BE2C (cell line): ENCODE measurements around the gene SUSD6.

Source experiments
- DNase-seq: peaks from one replicate; pipeline ENCODE4 v3.0.0-alpha.2; 2020
- H3K27me3 ChIP-seq: fragments of 250-450 bp; sonication (Bioruptor Pico); 2 replicates; pipeline ENCODE4 v1.5.1; 2020; ENCODE audit warnings: mild to moderate bottlenecking
- H3K36me3 ChIP-seq: fragments of 250-450 bp; sonication (Bioruptor Pico); 2 replicates; pipeline ENCODE4 v1.5.1; 2020; ENCODE audit warnings: mild to moderate bottlenecking
- H3K4me1 ChIP-seq: fragments of 250-450 bp; sonication (Bioruptor Pico); 2 replicates; pipeline ENCODE4 v1.5.1; 2020
- H3K4me3 ChIP-seq: 2 replicates; pipeline ENCODE4 v1.5.1; 2011; ENCODE audit warnings: low read depth, low read length
- H3K9me3 ChIP-seq: fragments of 250-450 bp; sonication (Bioruptor Pico); 2 replicates; pipeline ENCODE4 v1.5.1; 2020
- CTCF ChIP-seq: IDR thresholded peaks from 2 replicates; pipeline ENCODE4 v1.5.1; 2012; ENCODE audit warnings: mild to moderate bottlenecking, low read depth, low read length

The SUSD6 gene

DNA sequence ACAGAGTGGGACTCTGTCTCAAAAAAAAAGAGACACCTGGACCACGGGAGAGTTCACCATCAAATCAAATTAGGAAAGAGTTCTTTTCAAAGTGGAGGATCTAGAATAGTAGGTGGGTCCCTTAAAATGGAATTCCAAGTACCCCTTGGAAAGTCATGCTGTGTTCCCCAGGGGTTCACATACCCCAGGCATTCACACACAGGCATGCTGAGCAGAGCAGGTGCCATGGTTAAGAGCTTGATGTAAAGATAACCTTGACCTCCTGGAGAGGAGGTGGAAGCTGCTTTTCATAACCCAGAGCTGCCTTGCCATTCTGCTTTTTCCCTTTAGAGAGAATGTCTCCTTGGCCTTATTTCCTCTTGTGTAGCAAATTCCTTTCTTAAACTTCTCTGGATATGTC lies 141.4 kb downstream of the SUSD6 start:
- no peak for DNase-seq
- no peaks in the 10 kb centered on the region for H3K36me3 ChIP-seq
- H3K27me3 ChIP-seq = no peaks in the 10 kb centered on the region
- TF ChIP-seq CTCF = no peak
- no peaks in the 10 kb centered on the region for H3K9me3 ChIP-seq
- no peaks in the 10 kb centered on the region for H3K4me1 ChIP-seq
- H3K4me3 ChIP-seq = no peak overlapping the region

GRCh38 chr14:69753860-69754259 lies 142.5 kb downstream of the SUSD6 start:
- H3K36me3 ChIP-seq = no peaks in the 10 kb centered on the region
- H3K27me3 ChIP-seq = no peaks in the 10 kb centered on the region
- no peak for DNase-seq
- TF ChIP-seq CTCF = no peak
- H3K9me3 ChIP-seq = no peaks in the 10 kb centered on the region
- no peak overlapping the region for H3K4me3 ChIP-seq
- no peaks in the 10 kb centered on the region for H3K4me1 ChIP-seq

DNA sequence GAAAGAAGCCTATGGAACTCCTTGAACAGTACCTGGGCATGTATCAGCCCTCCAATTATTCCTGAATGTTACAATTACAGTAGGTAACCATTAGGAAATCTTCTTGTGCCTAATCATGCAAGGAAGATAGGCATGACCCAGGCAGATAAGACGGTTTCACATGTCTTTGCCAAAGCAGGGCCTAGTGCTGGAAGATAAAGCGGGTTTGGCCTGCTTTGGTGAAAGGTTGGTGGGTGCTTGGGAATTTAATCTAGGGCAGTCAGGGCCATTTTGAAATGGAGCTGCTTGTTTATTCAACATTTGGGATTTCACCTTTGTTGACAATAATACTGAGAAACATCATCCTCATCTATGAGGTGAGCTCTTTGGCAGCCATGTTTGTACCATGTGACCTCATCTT lies 143.1 kb downstream of the SUSD6 start:
- no peak for DNase-seq
- no peaks in the 10 kb centered on the region for H3K4me1 ChIP-seq
- H3K9me3 ChIP-seq = no peaks in the 10 kb centered on the region
- no peak overlapping the region for H3K4me3 ChIP-seq
- no peaks in the 10 kb centered on the region for H3K27me3 ChIP-seq
- no peaks in the 10 kb centered on the region for H3K36me3 ChIP-seq
- no peak for TF ChIP-seq CTCF

DNA sequence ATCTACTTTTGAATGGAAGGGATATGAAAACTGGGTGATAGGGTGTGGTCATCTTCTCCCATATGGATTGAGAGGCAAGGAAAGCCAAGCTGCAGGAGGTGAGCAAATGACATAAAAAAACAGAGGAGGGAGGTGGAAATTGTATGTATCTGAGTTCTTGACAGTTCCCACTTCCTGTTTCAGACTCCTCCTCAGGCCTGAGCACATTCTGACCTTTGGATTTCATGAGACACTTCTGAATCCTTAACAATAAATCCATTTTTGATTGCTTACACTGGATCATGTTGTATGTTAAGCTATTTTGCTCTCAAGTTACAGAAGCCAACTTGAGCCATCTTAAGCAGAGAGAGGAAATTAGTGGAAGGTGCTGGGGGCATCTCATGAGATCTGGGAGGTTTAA lies 143.9 kb downstream of the SUSD6 start:
- no peaks in the 10 kb centered on the region for H3K36me3 ChIP-seq
- H3K4me3 ChIP-seq = no peak overlapping the region
- no peaks in the 10 kb centered on the region for H3K27me3 ChIP-seq
- DNase-seq = no peak
- H3K4me1 ChIP-seq = no peaks in the 10 kb centered on the region
- H3K9me3 ChIP-seq = no peaks in the 10 kb centered on the region
- no peak for TF ChIP-seq CTCF

DNA sequence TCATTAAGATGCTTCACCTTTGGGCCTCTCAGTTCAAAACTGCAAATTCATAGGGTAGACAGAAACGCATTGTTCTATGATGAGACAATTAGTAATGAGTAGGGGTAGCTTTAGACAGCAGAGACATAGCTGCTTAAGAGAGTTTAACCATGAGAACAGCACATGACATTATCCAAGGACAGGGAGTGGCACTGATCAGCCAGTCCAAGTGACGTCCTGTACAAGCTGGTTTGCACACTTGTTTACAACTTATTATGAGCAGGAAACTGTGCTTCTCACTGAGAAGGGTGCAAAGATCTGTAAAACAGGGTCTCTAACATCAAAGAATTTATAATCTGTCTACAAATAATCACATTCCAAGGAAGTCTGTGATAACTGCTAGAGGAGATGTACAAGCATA lies 144.4 kb downstream of the SUSD6 start:
- Histone ChIP-seq H3K4me3 (no peak overlapping the region), H3K4me1 (no peaks in the 10 kb centered on the region), H3K27me3 (no peaks in the 10 kb centered on the region), H3K36me3 (no peaks in the 10 kb centered on the region), H3K9me3 (no peaks in the 10 kb centered on the region)
- TF ChIP-seq CTCF = no peak
- no peak for DNase-seq

DNA sequence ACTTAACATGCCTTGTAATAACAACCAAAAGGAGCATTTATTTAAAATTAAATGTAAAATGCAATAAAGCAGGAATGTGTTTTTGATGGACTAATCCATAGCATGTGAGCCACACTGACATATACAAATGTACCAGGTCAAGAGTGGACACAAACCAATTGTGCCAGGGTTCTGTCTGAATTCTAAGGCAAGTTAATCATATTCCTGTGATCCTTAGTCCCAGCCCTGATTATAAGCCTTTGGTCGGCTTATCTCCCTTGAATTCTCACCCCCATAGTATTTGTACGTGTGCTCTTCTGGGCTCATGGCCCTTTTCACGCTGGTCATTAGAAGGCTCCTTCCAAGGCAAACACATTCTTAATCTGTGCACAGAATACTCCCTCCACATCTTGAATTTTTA lies 144.9 kb downstream of the SUSD6 start:
- TF ChIP-seq CTCF = no peak
- Histone ChIP-seq H3K9me3 (no peaks in the 10 kb centered on the region), H3K4me1 (no peaks in the 10 kb centered on the region), H3K36me3 (no peaks in the 10 kb centered on the region), H3K4me3 (no peak overlapping the region), H3K27me3 (no peaks in the 10 kb centered on the region)
- no peak for DNase-seq
